Measurements from ENCODE around the gene NQO2.

GRCh38 chr6:3014675-3015066, 15.0 kb downstream of the NQO2 start:
- TF ChIP-seq CTCF (conservative IDR thresholded peaks at IDR 0.05) (no peak), ZFX (IDR thresholded peaks at IDR 0.05) (no peak)

All from C4-2B (cell line).